GM12878 (cell line): ENCODE measurements around the gene CATSPERD. TPM values are rescaled to one million over a fixed set of nuclear protein-coding genes. Genes with fewer than 3 reads are reported as not detected.

Experiments
- ATAC-seq: fragments of 200-7000 bp; cut with Tn5 transposase; 3 replicates; pipeline ENCODE4 v1.9.1; 2020; ENCODE audit warnings: mild to moderate bottlenecking, moderate library complexity
- BruUV-seq: library from RNA; stranded (reverse); fragments of 400-500 nt; replicated peaks from 2 replicates; lab custom pipeline; 2021; lab: Mats Ljungman, UMichigan
- CTCF ChIA-PET: fragments of 300-600 bp; sonication (Branson Sonifier 250); formaldehyde crosslinking; extraction: SDS; loops from one replicate; lab custom pipeline; 2021; ENCODE audit warnings: inconsistent platforms; lab: Yijun Ruan, JAX
- POLR2A ChIA-PET: fragments of 350-600 bp; formaldehyde crosslinking; extraction: SDS; loops from one replicate; lab custom pipeline; 2021; ENCODE audit warnings: inconsistent platforms; lab: Charles Lee
- RAD21 ChIA-PET: fragments of 300-600 bp; sonication (Branson Sonifier 250); formaldehyde crosslinking; loops from one replicate; lab custom pipeline; 2023; ENCODE audit warnings: antibody characterized with exemption; ENCODE audit not compliant: unreplicated experiment; lab: Charles Lee
- SMC1A ChIA-PET: fragments of 300-600 bp; sonication (Branson Sonifier 250); formaldehyde crosslinking; loops from one replicate; lab custom pipeline; 2023; ENCODE audit not compliant: unreplicated experiment, uncharacterized antibody; lab: Charles Lee
- DNase-seq: peaks from one replicate; pipeline ENCODE4 v3.0.0-alpha.2; 2011; ENCODE audit warnings: low read depth, low spot score
- FAIRE-seq: peaks from 3 replicates; lab custom pipeline; 2011; peaks lifted over from hg19 to GRCh38; lab: Jason Lieb, UNC
- H2AFZ ChIP-seq: 2 replicates; pipeline ENCODE4 v1.6.0; 2011; ENCODE audit warnings: low read depth, low read length, control low read depth; ENCODE audit not compliant: control insufficient read depth
- H3K27ac ChIP-seq: 2 replicates; pipeline ENCODE4 v1.5.1; 2011; ENCODE audit warnings: control low read depth; ENCODE audit not compliant: control insufficient read depth, insufficient read depth
- H3K27me3 ChIP-seq, 2 experiments: replicated peaks in 1 of 2; 2 replicates each; pipeline versions ENCODE4 v1.6.0 to v1.6.1; 2011; ENCODE audit warnings: low read length in 1 of 2; ENCODE audit not compliant: control insufficient read depth in 2 of 2, insufficient read depth in 2 of 2
- H3K36me3 ChIP-seq, 2 experiments: 2 replicates each; pipeline ENCODE4 v1.5.1; 2011; ENCODE audit warnings: low read length in 1 of 2; ENCODE audit not compliant: control insufficient read depth in 2 of 2, insufficient read depth in 2 of 2
- H3K4me1 ChIP-seq: 2 replicates; pipeline ENCODE4 v1.6.1; 2011; ENCODE audit warnings: mild to moderate bottlenecking, low read length, moderate library complexity, mixed read lengths; ENCODE audit not compliant: control insufficient read depth, insufficient read depth
- H3K4me2 ChIP-seq: 2 replicates; pipeline ENCODE4 v1.6.0; 2011; ENCODE audit warnings: control low read depth; ENCODE audit not compliant: control insufficient read depth, insufficient read depth
- H3K4me3 ChIP-seq: fragments of 200-600 bp; sonication (generic); 2 replicates; pipeline ENCODE4 v1.5.1; 2016
- H3K79me2 ChIP-seq: 2 replicates; pipeline ENCODE4 v1.6.0; 2011; ENCODE audit warnings: low read length; ENCODE audit not compliant: control insufficient read depth, insufficient read depth
- H3K9ac ChIP-seq: 2 replicates; pipeline ENCODE4 v1.8.0; 2011; ENCODE audit warnings: low read length, control low read depth, mixed read lengths; ENCODE audit not compliant: control insufficient read depth, insufficient read depth
- H3K9me3 ChIP-seq: replicated peaks from 3 replicates; pipeline ENCODE4 v1.5.1; 2011; ENCODE audit warnings: mild to moderate bottlenecking, low read length; ENCODE audit not compliant: control insufficient read depth, insufficient read depth
- H4K20me1 ChIP-seq: 2 replicates; pipeline ENCODE4 v1.6.0; 2011; ENCODE audit not compliant: control insufficient read depth, insufficient read depth
- BACH1 ChIP-seq: fragments of 450-650 bp; IDR thresholded peaks from 2 replicates; pipeline ENCODE4 v1.6.1; 2017; ENCODE audit warnings: mild to moderate bottlenecking, borderline replicate concordance
- CBX5 ChIP-seq: sonication (generic); IDR thresholded peaks from 2 replicates; pipeline ENCODE4 v1.6.1; 2016; ENCODE audit warnings: low read depth, moderate library complexity, mild to moderate bottlenecking, inconsistent platforms
- EED ChIP-seq: sonication (generic); IDR thresholded peaks from 2 replicates; pipeline ENCODE4 v1.6.1; 2016; ENCODE audit warnings: antibody characterized with exemption, low read depth
- FOS ChIP-seq: IDR thresholded peaks from 3 replicates; pipeline ENCODE4 v1.6.1; 2011; ENCODE audit warnings: borderline replicate concordance; ENCODE audit not compliant: insufficient read length; ENCODE audit errors: extremely low read depth
- IKZF1 ChIP-seq: fragments of 450-650 bp; conservative IDR thresholded peaks from 2 replicates; pipeline ENCODE4 v1.6.1; 2017; ENCODE audit warnings: antibody characterized with exemption, mild to moderate bottlenecking
- LARP7 ChIP-seq: fragments of 450-650 bp; IDR thresholded peaks from 2 replicates; pipeline ENCODE4 v1.6.1; 2017; ENCODE audit warnings: mild to moderate bottlenecking
- MXI1 ChIP-seq: fragments of 150-350 bp; IDR thresholded peaks from 2 replicates; pipeline ENCODE4 v1.6.1; 2011; ENCODE audit warnings: low read depth, mild to moderate bottlenecking, inconsistent platforms, low read length, improper control_type of control experiment
- NR2C1 ChIP-seq: fragments of 450-650 bp; IDR thresholded peaks from 2 replicates; pipeline ENCODE4 v1.6.1; 2017; ENCODE audit warnings: antibody characterized with exemption, mild to moderate bottlenecking, moderate library complexity
- RBBP5 ChIP-seq: fragments of 200-600 bp; sonication (generic); conservative IDR thresholded peaks from 2 replicates; pipeline ENCODE4 v1.6.1; 2016
- STAT1 ChIP-seq: fragments of 450-650 bp; conservative IDR thresholded peaks from 2 replicates; pipeline ENCODE4 v1.6.1; 2014; ENCODE audit warnings: antibody characterized with exemption, mild to moderate bottlenecking
- WGBS: methylation state at CpG from one replicate; pipeline ENCODE4 v1.1.6; 2016; ENCODE audit warnings: low lambda C conversion rate; ENCODE audit not compliant: insufficient replicate concordance, insufficient coverage; ENCODE audit errors: missing lambda C conversion rate; 5-methylcytosine and 5-hydroxymethylcytosine counted together
- in situ Hi-C: fragments of 300-500 bp; cut with MboI; formaldehyde crosslinking; loops from 9 replicates; pipeline ENCODE4 v1.14.3; 2018; ENCODE audit warnings: mixed read lengths
- intact Hi-C: fragments of 100-400 bp; cut with micrococcal nuclease; formaldehyde crosslinking; loops from one replicate; pipeline ENCODE4 v1.14.2; 2022; ENCODE audit not compliant: unreplicated experiment
- polyA plus RNA-seq, 11 experiments: library from polyadenylated mRNA; depleted of rRNA in 4 of 11; unstranded in 6 of 11; stranded (reverse) in 5 of 11; fragments of >200 nt; fragmentation: Nextera tagmentation in 4 of 11; fragmentation: Illumina TruSeq in 1 of 11; extraction: Ambion mirVana in 4 of 11; extraction: Trizol in 1 of 11; gene quantifications; 1 replicate in 1 of 11; 2 replicates in 10 of 11; pipeline versions ENCODE4 v1.2.1 to v1.2.3, GENCODE V29; 2011 to 2016; ENCODE audit warnings: inconsistent platforms in 2 of 11, missing spikeins in 2 of 11, low read depth in 1 of 11
- total RNA-seq, 4 experiments: library from RNA; depleted of rRNA in 3 of 4; stranded (reverse); fragments of >200 nt in 3 of 4; fragmentation: Illumina TruSeq in 1 of 4; extraction: Trizol in 1 of 4; gene quantifications; 2 replicates each; pipeline versions ENCODE4 v1.2.1 to v1.2.3, GENCODE V29; 2013 to 2021
- TF ChIP-seq, protein P1 (sequence below): fragments of 450-650 bp; IDR thresholded peaks from 2 replicates; pipeline ENCODE4 v1.6.1; 2017; ENCODE audit warnings: mild to moderate bottlenecking, moderate library complexity
- TF ChIP-seq, protein P2 (sequence below), 3 experiments: IDR thresholded peaks in 2 of 3; conservative IDR thresholded peaks in 1 of 3; 2 replicates each; pipeline ENCODE4 v1.5.1; 2011; ENCODE audit warnings: low read depth in 3 of 3, low read length in 3 of 3, mild to moderate bottlenecking in 3 of 3, control low read depth in 2 of 3, moderate library complexity in 2 of 3, inconsistent platforms in 1 of 3, mixed read lengths in 1 of 3; ENCODE audit not compliant: control insufficient read depth in 2 of 3, insufficient read depth in 1 of 3; ENCODE audit errors: extremely low read depth in 1 of 3

The CATSPERD gene
- total and polyA plus RNA-seq, 10 of the 15 experiments (the other 5 are each of a cell fraction or from before 2014, with no cell fraction given): 0.02 to 0.38 (median 0.11) TPM; not detected in 5

DNA sequence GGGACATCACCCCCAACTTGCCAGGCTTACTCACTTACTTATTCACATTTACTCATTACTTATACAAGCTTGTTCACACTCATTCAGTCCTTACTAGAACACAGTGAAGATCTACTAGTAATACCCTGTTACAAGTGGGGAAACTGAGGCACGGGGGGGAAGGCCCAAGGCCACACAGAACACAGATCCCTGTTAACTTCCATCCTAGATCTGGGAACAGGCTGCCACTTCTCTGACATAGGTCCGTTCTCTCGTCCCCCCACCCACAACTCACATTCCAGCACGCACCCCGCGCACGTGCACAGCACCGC is 83.0 kb downstream of the CATSPERD start (continued):
- TF ChIP-seq, protein P1, sequence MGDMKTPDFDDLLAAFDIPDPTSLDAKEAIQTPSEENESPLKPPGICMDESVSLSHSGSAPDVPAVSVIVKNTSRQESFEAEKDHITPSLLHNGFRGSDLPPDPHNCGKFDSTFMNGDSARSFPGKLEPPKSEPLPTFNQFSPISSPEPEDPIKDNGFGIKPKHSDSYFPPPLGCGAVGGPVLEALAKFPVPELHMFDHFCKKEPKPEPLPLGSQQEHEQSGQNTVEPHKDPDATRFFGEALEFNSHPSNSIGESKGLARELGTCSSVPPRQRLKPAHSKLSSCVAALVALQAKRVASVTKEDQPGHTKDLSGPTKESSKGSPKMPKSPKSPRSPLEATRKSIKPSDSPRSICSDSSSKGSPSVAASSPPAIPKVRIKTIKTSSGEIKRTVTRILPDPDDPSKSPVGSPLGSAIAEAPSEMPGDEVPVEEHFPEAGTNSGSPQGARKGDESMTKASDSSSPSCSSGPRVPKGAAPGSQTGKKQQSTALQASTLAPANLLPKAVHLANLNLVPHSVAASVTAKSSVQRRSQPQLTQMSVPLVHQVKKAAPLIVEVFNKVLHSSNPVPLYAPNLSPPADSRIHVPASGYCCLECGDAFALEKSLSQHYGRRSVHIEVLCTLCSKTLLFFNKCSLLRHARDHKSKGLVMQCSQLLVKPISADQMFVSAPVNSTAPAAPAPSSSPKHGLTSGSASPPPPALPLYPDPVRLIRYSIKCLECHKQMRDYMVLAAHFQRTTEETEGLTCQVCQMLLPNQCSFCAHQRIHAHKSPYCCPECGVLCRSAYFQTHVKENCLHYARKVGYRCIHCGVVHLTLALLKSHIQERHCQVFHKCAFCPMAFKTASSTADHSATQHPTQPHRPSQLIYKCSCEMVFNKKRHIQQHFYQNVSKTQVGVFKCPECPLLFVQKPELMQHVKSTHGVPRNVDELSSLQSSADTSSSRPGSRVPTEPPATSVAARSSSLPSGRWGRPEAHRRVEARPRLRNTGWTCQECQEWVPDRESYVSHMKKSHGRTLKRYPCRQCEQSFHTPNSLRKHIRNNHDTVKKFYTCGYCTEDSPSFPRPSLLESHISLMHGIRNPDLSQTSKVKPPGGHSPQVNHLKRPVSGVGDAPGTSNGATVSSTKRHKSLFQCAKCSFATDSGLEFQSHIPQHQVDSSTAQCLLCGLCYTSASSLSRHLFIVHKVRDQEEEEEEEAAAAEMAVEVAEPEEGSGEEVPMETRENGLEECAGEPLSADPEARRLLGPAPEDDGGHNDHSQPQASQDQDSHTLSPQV: no peak
- TF ChIP-seq NR2C1 (no peak), RBBP5 (no peak)

DNA sequence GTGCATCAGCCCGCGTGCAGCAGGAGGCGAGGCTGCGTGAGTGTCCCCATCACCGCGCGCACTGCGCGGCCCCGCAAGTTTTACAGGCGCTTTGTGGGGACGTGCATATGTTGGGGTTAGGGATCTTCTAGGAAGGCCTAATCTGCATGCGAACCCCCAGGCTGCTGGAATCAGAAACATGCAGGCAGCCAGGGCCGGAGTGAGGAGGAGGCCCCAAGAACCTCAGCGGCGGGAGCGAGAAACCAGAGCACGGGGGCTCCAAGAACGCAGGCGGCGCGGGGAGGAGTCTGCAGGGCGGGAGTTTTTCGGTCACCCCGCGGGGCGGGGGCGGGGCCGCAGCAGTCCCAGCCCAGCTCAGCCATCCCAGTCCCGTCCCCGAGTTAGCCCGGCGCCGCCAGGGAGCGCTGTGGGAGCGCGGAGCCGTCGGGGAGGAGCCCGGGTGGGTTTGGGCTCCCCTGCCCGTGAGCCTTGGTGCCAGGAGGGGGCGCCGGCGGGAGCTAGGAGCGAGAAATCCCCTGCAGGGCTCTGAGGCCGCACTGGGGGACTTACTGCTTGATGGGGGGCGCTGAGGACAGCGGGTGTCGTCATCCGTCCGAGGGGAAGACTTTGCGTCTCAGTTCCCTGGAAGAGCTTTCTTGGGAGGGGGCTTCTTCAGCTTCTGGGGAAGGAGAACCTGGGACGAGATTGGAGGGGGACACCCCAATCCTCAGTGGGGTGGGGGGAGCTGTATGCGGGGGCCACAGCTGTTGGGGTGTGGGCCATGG is 83.5 kb downstream of the CATSPERD start:
- ATAC-seq: peak; percentile 99
- H3K4me2 ChIP-seq: peak overlapping the region; percentile 97
- intact Hi-C loops (loop anchor here (2.0 to 10.0 kb wide), 2 partner anchors 81 to 221 kb away; no protein-coding TSS in a partner anchor), in situ Hi-C loops (no loop called here)
- peaks cover 7% of the 10 kb centered on the region for H3K4me1 ChIP-seq
- CTCF ChIA-PET: interaction anchor here (0.5 to 1.7 kb wide), 54 partner anchors 8 to 1237 kb away, joined by 3 to 45 read pairs (median 4); partner anchors contain the start of genes CATSPERD, DUS3L, NDUFA11 and RFX2
- WGBS: 1% methylated on average over 52 of the region's 54 CpGs
- no TSS peak for BruUV-seq
- no peaks in the 10 kb centered on the region for H3K36me3 ChIP-seq
- POLR2A ChIA-PET: interaction anchor here (1.3 to 1.4 kb wide), 2 partner anchors 13 to 100 kb away, joined by 4 to 7 read pairs; partner anchors contain the start of genes DUS3L and NDUFA11
- no peaks in the 10 kb centered on the region for H3K79me2 ChIP-seq
- peak overlapping the region; percentile 8; the same call in 1 of the 2 replicates for H3K9ac ChIP-seq
- no peaks in the 10 kb centered on the region; a peak in 2 of 4 replicates for H3K27me3 ChIP-seq
- peak overlapping the region; percentile 6; the same call in 1 of the 2 replicates for H3K4me3 ChIP-seq
- H4K20me1 ChIP-seq: no peaks in the 10 kb centered on the region
- FAIRE-seq: peak; percentile 57
- RAD21 ChIA-PET: interaction anchor here (0.6 to 2.1 kb wide), 13 partner anchors 14 to 696 kb away, joined by 3 to 15 read pairs (median 4); partner anchors contain the start of genes NDUFA11 and VMAC
- H3K9me3 ChIP-seq: no peaks in the 10 kb centered on the region
- DNase-seq: peak; percentile 39
- SMC1A ChIA-PET: interaction anchor here (0.6 to 1.9 kb wide), 15 partner anchors 9 to 225 kb away, joined by 3 to 13 read pairs (median 3); partner anchors contain the start of genes NDUFA11, RPL36 and VMAC
- H2AFZ ChIP-seq: peak overlapping the region; percentile 80
- no peak overlapping the region for H3K27ac ChIP-seq
- TF ChIP-seq, protein P2, sequence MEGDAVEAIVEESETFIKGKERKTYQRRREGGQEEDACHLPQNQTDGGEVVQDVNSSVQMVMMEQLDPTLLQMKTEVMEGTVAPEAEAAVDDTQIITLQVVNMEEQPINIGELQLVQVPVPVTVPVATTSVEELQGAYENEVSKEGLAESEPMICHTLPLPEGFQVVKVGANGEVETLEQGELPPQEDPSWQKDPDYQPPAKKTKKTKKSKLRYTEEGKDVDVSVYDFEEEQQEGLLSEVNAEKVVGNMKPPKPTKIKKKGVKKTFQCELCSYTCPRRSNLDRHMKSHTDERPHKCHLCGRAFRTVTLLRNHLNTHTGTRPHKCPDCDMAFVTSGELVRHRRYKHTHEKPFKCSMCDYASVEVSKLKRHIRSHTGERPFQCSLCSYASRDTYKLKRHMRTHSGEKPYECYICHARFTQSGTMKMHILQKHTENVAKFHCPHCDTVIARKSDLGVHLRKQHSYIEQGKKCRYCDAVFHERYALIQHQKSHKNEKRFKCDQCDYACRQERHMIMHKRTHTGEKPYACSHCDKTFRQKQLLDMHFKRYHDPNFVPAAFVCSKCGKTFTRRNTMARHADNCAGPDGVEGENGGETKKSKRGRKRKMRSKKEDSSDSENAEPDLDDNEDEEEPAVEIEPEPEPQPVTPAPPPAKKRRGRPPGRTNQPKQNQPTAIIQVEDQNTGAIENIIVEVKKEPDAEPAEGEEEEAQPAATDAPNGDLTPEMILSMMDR (IDR thresholded peaks at IDR 0.05 in 2 of 3, conservative IDR thresholded peaks at IDR 0.05 in 1 of 3; ENCODE audit: control insufficient read depth in 2 of 3, extremely low read depth in 1 of 3, insufficient read depth in 1 of 3, low read depth in 3 of 3, low read length in 3 of 3): peak; percentile 92 to 99 (median 98); a peak in 5 of 6 replicates
- TF ChIP-seq STAT1 (no peak), EED (0 out of 2 replicates have a peak, but pooled peaks have one; percentile 12), LARP7 (0 out of 2 replicates have a peak, but pooled peaks have one; percentile 32), MXI1 (peak; percentile 44; the same call in 1 of the 2 replicates), CBX5 (no peak), IKZF1 (peak; percentile 83), BACH1 (0 out of 2 replicates have a peak, but pooled peaks have one; percentile 25), FOS (no peak)
